Rectal smooth muscle tissue (tissue), 1 donor: ENCODE measurements around the gene MARCKS.
"Not testable (repeated sequence)": the region's sequence is repeated elsewhere in the genome, so short reads cannot be mapped to it uniquely, and the experiment has no call there.

Experiments used
- H3K27ac ChIP-seq: one replicate; pipeline ENCODE4 v1.7.0; 2013; ENCODE audit warnings: low read depth, low read length, inconsistent platforms
- H3K27me3 ChIP-seq: one replicate; pipeline ENCODE4 v1.7.0; 2013; ENCODE audit warnings: low read length; ENCODE audit not compliant: control insufficient read depth, insufficient read depth
- H3K36me3 ChIP-seq: one replicate; pipeline ENCODE4 v1.7.0; 2013; ENCODE audit warnings: low read length; ENCODE audit not compliant: control insufficient read depth, insufficient read depth
- H3K4me1 ChIP-seq: one replicate; pipeline ENCODE4 v1.7.0; 2013; ENCODE audit warnings: low read length; ENCODE audit not compliant: control insufficient read depth, insufficient read depth
- H3K4me3 ChIP-seq: one replicate; pipeline ENCODE4 v1.7.0; 2013; ENCODE audit warnings: low read length
- H3K9ac ChIP-seq: one replicate; pipeline ENCODE4 v1.7.0; 2013; ENCODE audit warnings: low read length

Gene MARCKS

GRCh38 chr6:113901482-113901881, 44.3 kb downstream of the MARCKS start:
- peaks cover 9% of the 10 kb centered on the region for H3K4me1 ChIP-seq
- no peak overlapping the region for H3K4me3 ChIP-seq
- no peaks in the 10 kb centered on the region for H3K36me3 ChIP-seq
- no peaks in the 10 kb centered on the region for H3K27me3 ChIP-seq
- no peak overlapping the region for H3K9ac ChIP-seq
- H3K27ac ChIP-seq, result no peak overlapping the region

GRCh38 chr6:113903666-113904330, 46.7 kb downstream of the MARCKS start:
- Histone ChIP-seq H3K9ac (no peak overlapping the region), H3K36me3 (no peaks in the 10 kb centered on the region), H3K27me3 (no peaks in the 10 kb centered on the region), H3K4me3 (no peak overlapping the region), H3K27ac (no peak overlapping the region), H3K4me1 (peaks cover 9% of the 10 kb centered on the region)

GRCh38 chr6:113907102-113907815, 50.1 kb downstream of the MARCKS start:
- H3K4me3 ChIP-seq, result no peak overlapping the region
- no peaks in the 10 kb centered on the region for H3K36me3 ChIP-seq
- H3K27me3 ChIP-seq, result no peaks in the 10 kb centered on the region
- peaks cover 9% of the 10 kb centered on the region for H3K4me1 ChIP-seq
- no peak overlapping the region for H3K27ac ChIP-seq
- no peak overlapping the region for H3K9ac ChIP-seq

- H3K36me3 ChIP-seq, result no peaks in the 10 kb centered on the region
- peaks cover 9% of the 10 kb centered on the region for H3K4me1 ChIP-seq
- H3K9ac ChIP-seq, result no peak overlapping the region
- H3K27me3 ChIP-seq, result no peaks in the 10 kb centered on the region
- H3K27ac ChIP-seq, result no peak overlapping the region
- no peak overlapping the region for H3K4me3 ChIP-seq
Measured at GRCh38 chr6:113908801-113909200, 51.7 kb downstream of the MARCKS start.

- H3K27me3 ChIP-seq, result no peaks in the 10 kb centered on the region
- H3K4me3 ChIP-seq, result no peak overlapping the region
- no peak overlapping the region for H3K9ac ChIP-seq
- no peak overlapping the region for H3K27ac ChIP-seq
- no peaks in the 10 kb centered on the region for H3K36me3 ChIP-seq
- H3K4me1 ChIP-seq, result peaks cover 3% of the 10 kb centered on the region
Measured at GRCh38 chr6:113909224-113909856, 52.2 kb downstream of the MARCKS start.

GRCh38 chr6:113910285-113910684, 53.1 kb downstream of the MARCKS start:
- not testable (repeated sequence) for H3K9ac ChIP-seq, H3K27me3 ChIP-seq, H3K27ac ChIP-seq, H3K4me1 ChIP-seq, H3K36me3 ChIP-seq, H3K4me3 ChIP-seq
